ENCODE measurements around the gene NRM.
"Not testable (repeated sequence)": the region's sequence is repeated elsewhere in the genome, so short reads cannot be mapped to it uniquely, and the experiment has no call there.

The NRM gene

GRCh38 chr6:30679765-30680535 lies 10.8 kb downstream of the NRM start:
- peak overlapping the region; percentile 7 for H3K4me3 ChIP-seq (ENCODE audit: low read depth, low read length)
- no peak for DNase-seq (ENCODE audit: low read depth)
- TF ChIP-seq, protein P1, sequence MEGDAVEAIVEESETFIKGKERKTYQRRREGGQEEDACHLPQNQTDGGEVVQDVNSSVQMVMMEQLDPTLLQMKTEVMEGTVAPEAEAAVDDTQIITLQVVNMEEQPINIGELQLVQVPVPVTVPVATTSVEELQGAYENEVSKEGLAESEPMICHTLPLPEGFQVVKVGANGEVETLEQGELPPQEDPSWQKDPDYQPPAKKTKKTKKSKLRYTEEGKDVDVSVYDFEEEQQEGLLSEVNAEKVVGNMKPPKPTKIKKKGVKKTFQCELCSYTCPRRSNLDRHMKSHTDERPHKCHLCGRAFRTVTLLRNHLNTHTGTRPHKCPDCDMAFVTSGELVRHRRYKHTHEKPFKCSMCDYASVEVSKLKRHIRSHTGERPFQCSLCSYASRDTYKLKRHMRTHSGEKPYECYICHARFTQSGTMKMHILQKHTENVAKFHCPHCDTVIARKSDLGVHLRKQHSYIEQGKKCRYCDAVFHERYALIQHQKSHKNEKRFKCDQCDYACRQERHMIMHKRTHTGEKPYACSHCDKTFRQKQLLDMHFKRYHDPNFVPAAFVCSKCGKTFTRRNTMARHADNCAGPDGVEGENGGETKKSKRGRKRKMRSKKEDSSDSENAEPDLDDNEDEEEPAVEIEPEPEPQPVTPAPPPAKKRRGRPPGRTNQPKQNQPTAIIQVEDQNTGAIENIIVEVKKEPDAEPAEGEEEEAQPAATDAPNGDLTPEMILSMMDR (conservative IDR thresholded peaks at IDR 0.05; ENCODE audit: low read depth, low read length) = no peak

- TF ChIP-seq, protein P1 (conservative IDR thresholded peaks at IDR 0.05; ENCODE audit: low read depth, low read length) = peak; percentile 96
- H3K4me3 ChIP-seq (ENCODE audit: low read depth, low read length) = peak overlapping the region; percentile 41
Measured at GRCh38 chr6:30678964-30679726, 11.6 kb downstream of the NRM start.

GRCh38 chr6:30676660-30677285 lies 14.0 kb downstream of the NRM start:
- no peak for DNase-seq (ENCODE audit: low read depth)
- TF ChIP-seq, protein P1 (conservative IDR thresholded peaks at IDR 0.05; ENCODE audit: low read depth, low read length) = no peak
- no peak overlapping the region for H3K4me3 ChIP-seq (ENCODE audit: low read depth, low read length)

More at GRCh38 chr6:30678964-30679726, 11.6 kb downstream of the NRM start:
- peak; percentile 86 for DNase-seq (ENCODE audit: low read depth)

GRCh38 chr6:30672445-30673253 lies 18.1 kb downstream of the NRM start, which contains the start of gene DHX16:
TSS of gene DHX16 (minus strand) at chr6:30673006. CDS start at chr6:30672841, 165 bp downstream.
- peak; percentile 99 for DNase-seq (ENCODE audit: low read depth)
- peak within 1 kb of the TSS; percentile 98 for H3K4me3 ChIP-seq (ENCODE audit: low read depth, low read length)

GRCh38 chr6:30670760-30671527 lies 19.8 kb downstream of the NRM start:
- TF ChIP-seq, protein P1 (conservative IDR thresholded peaks at IDR 0.05; ENCODE audit: low read depth, low read length) = peak; percentile 56
- DNase-seq (ENCODE audit: low read depth) = no peak
- no peak overlapping the region for H3K4me3 ChIP-seq (ENCODE audit: low read depth, low read length)

More at GRCh38 chr6:30672445-30673253, 18.1 kb downstream of the NRM start, which contains the start of gene DHX16:
- TF ChIP-seq, protein P1 (conservative IDR thresholded peaks at IDR 0.05; ENCODE audit: low read depth, low read length) = peak; percentile 85

- DNase-seq (ENCODE audit: low read depth); H3K4me3 ChIP-seq (ENCODE audit: low read depth, low read length): not testable (repeated sequence)
Measured at GRCh38 chr6:30666300-30666699, 24.5 kb downstream of the NRM start.
